Kasumi-1 (cell line): ENCODE measurements around the gene SLC2A13.
"Not testable (repeated sequence)": the region's sequence is repeated elsewhere in the genome, so short reads cannot be mapped to it uniquely, and the experiment has no call there.

ENCODE experiments used
- DNase-seq, 2 experiments: peaks; one replicate each; lab custom pipeline; 2025; lab: John Stamatoyannopoulos, UW

SLC2A13 gene

DNA sequence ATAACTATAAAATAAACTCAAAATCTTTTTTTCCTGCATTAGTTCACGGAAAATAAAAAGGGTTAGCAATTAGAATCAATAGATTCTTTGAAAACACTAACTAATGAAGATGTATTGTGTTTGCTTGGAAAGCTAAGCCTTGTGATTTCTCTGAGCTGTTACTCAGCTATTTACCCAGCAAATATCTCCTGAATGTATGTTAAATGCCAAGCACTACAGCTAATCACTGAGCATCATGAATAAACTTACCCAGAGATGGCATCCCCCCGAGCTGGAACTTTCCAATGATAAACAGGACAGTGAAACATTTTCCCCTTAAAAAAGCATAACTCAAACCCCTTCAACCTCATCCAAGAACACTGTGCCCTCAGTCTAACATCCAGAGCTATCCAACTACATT, 71.2 kb downstream of the SLC2A13 start:
- no peak for DNase-seq

GRCh38 chr12:40034156-40034555, 71.7 kb downstream of the SLC2A13 start:
- DNase-seq: no peak

- DNase-seq: no peak
Measured at GRCh38 chr12:40033242-40033630, 72.6 kb downstream of the SLC2A13 start.

- no peak for DNase-seq
Measured at GRCh38 chr12:40032433-40033241, 73.2 kb downstream of the SLC2A13 start.

DNA sequence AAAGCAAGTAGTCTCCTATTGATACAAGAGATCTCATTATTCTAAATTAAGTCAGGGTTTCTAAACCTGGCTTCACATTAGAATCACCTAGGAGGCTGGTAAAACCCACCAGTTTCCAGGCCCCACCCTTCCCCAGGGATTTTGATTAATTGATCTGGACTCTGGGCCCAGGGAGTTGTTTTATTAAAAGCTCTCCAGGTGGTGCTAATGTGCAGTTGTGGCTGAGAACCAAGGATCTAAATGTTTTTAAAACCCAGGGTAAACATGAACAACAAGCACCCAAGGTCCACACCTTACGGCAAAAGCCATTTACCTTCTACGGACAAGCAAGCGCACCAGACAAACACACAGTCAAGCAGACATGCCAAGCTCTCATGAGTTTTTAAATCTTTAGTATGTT, 73.9 kb downstream of the SLC2A13 start:
- DNase-seq: no peak

DNA sequence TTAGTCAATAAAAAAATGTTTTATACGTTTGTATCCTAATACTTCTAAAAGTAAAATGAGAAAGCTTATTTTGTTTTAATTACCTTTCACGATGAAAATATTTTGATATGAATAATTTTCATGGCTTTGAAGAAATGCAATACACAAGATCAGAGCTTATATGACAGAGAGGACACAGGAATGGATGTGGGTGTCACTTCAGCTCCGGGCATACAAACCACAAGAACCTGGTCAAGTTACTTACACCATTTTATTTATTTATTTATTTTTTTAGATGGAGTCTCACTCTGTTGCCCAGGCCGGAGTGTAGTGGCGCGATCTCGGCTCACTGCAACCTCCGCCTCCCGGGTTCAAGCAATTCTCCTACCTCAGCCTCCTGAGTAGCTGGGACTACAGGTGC, 74.9 kb downstream of the SLC2A13 start:
- DNase-seq: not testable (repeated sequence)

GRCh38 chr12:40028296-40028695, 77.6 kb downstream of the SLC2A13 start:
- no peak for DNase-seq

DNA sequence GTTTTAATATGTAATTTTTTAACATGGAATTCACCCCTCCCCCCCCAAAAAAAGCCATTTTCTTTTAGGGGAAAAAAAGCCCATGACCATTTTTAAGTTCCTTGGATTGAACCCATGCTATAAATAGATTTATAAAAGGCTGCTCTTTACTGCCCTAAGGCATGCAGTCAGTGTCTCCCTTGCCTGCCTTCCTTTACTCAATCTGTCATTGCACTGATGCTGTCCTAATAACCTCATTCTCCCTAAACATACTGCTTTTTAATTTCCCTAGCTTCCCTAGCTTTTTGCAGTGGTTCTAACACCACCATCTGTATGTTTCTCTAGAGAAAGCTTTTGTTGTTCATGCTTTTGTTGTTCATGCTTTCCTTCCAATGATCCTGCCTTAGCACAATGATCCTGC, 83.0 kb downstream of the SLC2A13 start:
- DNase-seq: no peak

DNA sequence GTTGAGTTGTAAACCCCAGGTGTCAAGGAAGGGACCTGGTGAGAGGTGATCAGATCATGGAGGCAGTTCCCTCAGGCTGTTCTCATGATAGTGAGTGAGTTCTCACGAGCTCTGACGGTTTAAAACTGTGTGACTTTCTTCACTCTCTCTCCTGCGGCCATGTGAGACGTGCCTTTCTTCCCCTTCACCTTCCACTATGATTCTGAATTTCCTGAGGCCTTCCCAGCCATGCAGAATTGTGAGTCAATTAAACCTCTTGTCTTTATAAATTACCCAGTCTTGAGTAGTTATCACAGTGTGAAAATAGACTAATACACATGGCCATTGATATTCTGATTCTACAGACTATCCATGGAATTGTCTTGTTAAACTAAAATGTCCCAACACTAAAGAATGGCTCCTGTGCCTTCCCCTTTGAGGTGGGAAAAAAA, 85.6 kb downstream of the SLC2A13 start:
- DNase-seq: no peak

GRCh38 chr12:40017488-40017887, 88.4 kb downstream of the SLC2A13 start:
- DNase-seq: no peak

DNA sequence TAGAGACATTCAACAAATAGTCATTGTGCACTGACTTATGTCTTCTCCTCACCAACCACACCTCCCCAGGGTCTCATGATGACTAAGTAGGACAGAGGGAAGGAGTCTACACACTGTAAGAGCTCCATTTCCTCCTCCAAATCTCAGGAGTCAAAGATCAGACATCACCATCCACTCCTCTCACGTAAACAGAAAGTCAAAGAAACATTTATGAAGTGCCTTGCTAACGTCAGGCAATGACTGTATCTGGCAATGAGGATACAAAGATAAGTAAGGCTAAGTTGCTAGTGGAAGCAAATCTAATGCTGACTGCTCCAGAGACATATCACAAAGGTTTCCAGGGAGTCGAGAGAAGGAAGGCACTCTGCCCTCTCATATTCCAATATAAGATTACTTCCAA, 88.9 kb downstream of the SLC2A13 start:
- no peak for DNase-seq

GRCh38 chr12:40015881-40016280, 90.0 kb downstream of the SLC2A13 start:
- no peak for DNase-seq

- no peak for DNase-seq
Measured at GRCh38 chr12:40015345-40015744, 90.5 kb downstream of the SLC2A13 start.

- no peak for DNase-seq
Measured at GRCh38 chr12:40013847-40014246, 92.0 kb downstream of the SLC2A13 start.

DNA sequence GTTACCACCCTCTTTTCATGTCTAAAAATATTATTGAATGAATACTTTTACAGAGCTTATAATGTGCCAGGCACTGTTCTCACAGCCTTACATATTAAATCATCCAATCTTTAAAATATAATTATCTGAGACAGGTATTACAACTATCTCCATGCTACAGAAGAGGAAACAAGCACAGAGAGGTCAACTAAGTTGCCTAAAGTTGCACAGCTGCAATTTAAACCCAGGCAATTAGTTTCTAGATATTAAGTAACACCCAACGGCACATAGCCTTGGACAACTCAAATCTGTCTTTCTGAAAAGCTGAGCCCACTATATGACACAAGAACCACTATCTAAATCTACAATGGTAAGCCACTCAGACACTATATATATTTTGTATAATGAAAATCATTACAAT, 92.6 kb downstream of the SLC2A13 start:
- DNase-seq: no peak

GRCh38 chr12:40012711-40013110, 93.2 kb downstream of the SLC2A13 start:
- DNase-seq: no peak

DNA sequence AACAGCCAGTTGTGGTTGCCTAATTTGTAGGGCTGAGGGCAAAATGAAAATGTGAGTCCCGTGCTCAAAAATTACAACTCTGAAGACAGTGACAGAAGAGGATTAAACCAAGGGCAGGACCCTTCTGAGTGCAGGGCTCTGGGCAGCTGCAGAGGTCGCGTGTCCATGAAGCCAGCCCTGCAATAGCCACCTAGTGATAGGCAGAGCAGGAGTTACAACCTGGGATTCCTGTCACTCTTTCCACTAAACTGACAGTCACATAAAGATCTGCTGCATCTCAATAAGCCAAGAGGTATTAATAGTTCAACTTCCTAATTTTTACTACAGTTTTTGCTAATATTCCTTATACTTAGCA, 94.1 kb downstream of the SLC2A13 start:
- DNase-seq: no peak

GRCh38 chr12:40010899-40011774, 94.7 kb downstream of the SLC2A13 start:
- peak; percentile 86 to 89 for DNase-seq

DNA sequence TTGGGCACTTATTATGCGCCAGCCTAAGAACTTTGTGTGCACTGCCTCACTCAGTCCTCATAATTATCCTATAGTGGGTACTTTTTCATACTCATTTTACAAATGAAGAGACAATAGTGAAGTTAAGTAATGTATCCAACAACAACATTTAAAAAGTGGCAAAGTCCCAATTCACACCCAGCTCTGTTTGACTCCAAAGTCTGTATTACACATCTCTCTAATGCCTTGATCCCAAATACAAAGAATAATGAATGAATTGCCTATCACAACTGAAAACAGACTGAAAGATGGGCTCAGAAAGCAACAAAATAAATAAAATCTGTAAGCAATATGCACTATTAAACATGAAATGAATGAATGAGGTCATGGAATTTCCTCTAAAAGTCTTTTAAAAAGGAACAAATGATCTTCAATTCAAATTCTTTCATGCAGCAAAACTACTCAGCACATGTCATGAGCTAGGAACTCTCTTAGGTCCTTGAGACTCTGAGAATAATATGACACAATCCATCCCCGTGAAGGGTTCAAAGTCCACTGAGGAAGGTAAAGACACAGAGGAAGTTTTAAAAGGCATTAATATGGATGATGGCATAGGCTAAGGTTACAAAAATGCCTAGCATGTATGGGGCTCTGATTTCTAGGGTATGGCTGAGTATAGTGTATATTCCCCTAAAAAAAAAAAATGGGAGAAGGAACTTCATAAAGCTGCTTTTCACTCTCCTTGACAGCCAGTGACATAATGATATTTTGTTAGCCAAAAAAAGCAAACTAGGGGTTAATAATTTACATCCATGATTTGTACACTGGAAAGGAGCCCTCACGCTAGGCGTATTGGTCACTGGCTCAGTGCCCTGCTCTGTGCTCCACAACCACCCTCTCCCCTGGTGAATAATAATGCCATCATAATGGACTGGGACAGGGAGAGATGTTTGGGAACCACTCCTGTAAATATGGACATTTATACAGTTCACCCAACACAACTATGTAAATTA, 103.4 kb downstream of the SLC2A13 start:
- no peak for DNase-seq

DNA sequence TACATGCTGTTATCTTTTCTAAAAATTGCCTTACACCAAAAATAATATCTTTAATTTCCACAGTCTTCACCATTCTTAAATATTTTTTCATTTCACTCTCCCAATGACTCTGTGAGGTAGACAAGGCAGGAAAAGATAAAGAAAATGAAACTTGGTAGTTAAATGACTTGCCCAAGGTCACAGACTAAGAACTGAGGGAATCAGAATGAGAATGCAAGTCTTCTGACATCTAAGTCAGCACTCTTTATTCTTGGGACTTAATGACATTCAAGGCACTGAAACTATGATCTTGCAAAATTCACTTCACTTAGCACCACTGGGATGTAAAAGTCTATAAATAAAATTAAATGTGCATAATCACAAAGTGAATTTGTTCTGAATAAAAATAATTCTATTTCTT, 104.5 kb downstream of the SLC2A13 start:
- DNase-seq: no peak

- DNase-seq: no peak
Measured at GRCh38 chr12:40000884-40001283, 105.0 kb downstream of the SLC2A13 start.

DNA sequence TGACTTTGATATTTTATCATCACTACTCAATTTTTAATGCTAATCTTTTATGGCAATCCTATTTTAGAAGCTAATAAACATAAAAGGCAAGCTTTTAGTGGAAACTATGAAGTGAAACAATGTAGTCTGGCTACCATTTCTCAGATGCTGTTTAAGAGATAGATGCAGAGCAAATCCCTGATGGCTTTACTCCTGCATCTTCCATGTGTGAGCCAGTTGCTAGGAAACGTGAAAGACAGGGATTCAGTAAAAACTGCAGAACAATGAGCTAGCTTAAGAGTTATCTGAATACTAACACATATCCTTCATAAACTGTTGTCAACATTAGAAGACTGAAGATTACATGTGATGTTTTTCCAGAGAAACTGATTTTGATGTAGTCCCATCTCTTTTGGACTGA, 112.6 kb downstream of the SLC2A13 start:
- DNase-seq: no peak
